ENCODE measurements around the gene MRS2.

DNA sequence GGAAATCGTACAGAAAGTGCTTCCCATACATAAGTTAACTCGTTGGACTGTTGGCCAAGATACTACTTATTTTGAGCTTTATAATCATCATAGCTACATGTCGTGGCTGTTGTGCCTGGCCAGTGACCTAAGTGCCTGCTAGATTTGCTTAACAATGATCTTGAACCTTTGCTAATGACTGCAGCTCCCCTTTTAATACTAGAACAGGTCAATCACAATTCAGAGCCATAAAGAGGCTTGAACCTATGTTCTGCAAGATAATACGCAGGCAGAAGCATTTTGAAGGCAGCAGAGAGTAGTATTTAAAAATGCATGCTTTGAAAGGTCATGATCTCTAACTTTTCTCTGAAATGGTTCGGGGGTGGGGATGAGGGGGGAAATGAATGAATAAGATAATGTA is 2.5 kb downstream of the MRS2 start:
- TF ChIP-seq, protein P1, sequence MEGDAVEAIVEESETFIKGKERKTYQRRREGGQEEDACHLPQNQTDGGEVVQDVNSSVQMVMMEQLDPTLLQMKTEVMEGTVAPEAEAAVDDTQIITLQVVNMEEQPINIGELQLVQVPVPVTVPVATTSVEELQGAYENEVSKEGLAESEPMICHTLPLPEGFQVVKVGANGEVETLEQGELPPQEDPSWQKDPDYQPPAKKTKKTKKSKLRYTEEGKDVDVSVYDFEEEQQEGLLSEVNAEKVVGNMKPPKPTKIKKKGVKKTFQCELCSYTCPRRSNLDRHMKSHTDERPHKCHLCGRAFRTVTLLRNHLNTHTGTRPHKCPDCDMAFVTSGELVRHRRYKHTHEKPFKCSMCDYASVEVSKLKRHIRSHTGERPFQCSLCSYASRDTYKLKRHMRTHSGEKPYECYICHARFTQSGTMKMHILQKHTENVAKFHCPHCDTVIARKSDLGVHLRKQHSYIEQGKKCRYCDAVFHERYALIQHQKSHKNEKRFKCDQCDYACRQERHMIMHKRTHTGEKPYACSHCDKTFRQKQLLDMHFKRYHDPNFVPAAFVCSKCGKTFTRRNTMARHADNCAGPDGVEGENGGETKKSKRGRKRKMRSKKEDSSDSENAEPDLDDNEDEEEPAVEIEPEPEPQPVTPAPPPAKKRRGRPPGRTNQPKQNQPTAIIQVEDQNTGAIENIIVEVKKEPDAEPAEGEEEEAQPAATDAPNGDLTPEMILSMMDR (IDR thresholded peaks at IDR 0.05): no peak
- TF ChIP-seq EZH2 (IDR thresholded peaks at IDR 0.05): no peak
